Omental fat pad (tissue), 4 donors: ENCODE data around the gene OSBPL6. TPM values are rescaled to one million over a fixed set of nuclear protein-coding genes. Genes with fewer than 3 reads are reported as not detected.

Experiments used
- ATAC-seq: fragments of 150-250 bp; one replicate; pipeline ENCODE4 v1.9.1; 2016; ENCODE audit warnings: mild to moderate bottlenecking, moderate library complexity; ENCODE audit not compliant: low FRiP score
- DNase-seq: peaks from one replicate; pipeline ENCODE4 v3.0.0-alpha.2; 2019; ENCODE audit warnings: low spot score
- CTCF ChIP-seq, 3 donors: fragments of 450-650 bp; IDR thresholded peaks; one replicate each; pipeline ENCODE4 v1.5.1; 2016 to 2017; ENCODE audit warnings: antibody characterized with exemption in 3 of 3, mild to moderate bottlenecking in 3 of 3, moderate library complexity in 2 of 3
- total RNA-seq, 4 donors: library from RNA; depleted of rRNA; stranded (reverse); fragments of >200 nt; gene quantifications; one replicate each; pipeline ENCODE4 v1.1.0, GENCODE V29; 2016

Gene OSBPL6
- total RNA-seq, 4 donors from 2014 or later: 1.1 to 2.0 (median 1.6) TPM

GRCh38 chr2:178452334-178452733 is 258.0 kb downstream of the OSBPL6 start:
- DNase-seq (no peak), ATAC-seq (no peak)
- TF ChIP-seq CTCF (IDR thresholded peaks at IDR 0.05): no peak

Other genes starting within 250 kb of the OSBPL6 start
- gene PDE11A, start 121.7 kb upstream of the OSBPL6 start, total RNA-seq: under 1 TPM in 2 of 4 donors, not detected in 2; 0.16 to 0.65 TPM
- 10 to 100 TPM in 1 of 4 donors, 1 to 10 TPM in 3; 6.8 to 16.9 (median 8.2) TPM for gene RBM45, start 82.1 kb upstream of the OSBPL6 start, total RNA-seq